IMR-90 (cell line): ENCODE data around the gene MESP2. TPM values are rescaled to one million over a fixed set of nuclear protein-coding genes. Genes with fewer than 3 reads are reported as not detected.
A peak's percentile ranks its signal among the peaks of the same experiment; 100 is the strongest.

Experiments used
- ATAC-seq: fragments of 200-7000 bp; cut with Tn5 transposase; 2 replicates; pipeline ENCODE4 v1.9.1; 2020; ENCODE audit warnings: low read depth, mild to moderate bottlenecking, moderate library complexity
- BruUV-seq: library from RNA; stranded (reverse); fragments of 400-500 nt; replicated peaks from 2 replicates; lab custom pipeline; 2021; lab: Mats Ljungman, UMichigan
- CTCF ChIA-PET: fragments of 300-600 bp; formaldehyde crosslinking; extraction: SDS; loops from one replicate; lab custom pipeline; 2021; ENCODE audit warnings: antibody characterized with exemption; lab: Yijun Ruan, JAX
- POLR2A ChIA-PET: fragments of 300-600 bp; sonication (Branson Sonifier 250); formaldehyde crosslinking; loops from one replicate; lab custom pipeline; 2022; ENCODE audit warnings: antibody characterized with exemption; ENCODE audit not compliant: unreplicated experiment; lab: Charles Lee
- DNase-seq: peaks from one replicate; pipeline ENCODE4 v3.0.0; 2013
- H2AFZ ChIP-seq: replicated peaks from 2 replicates; pipeline ENCODE3; 2013; ENCODE audit warnings: low read length, mild to moderate bottlenecking; ENCODE audit not compliant: poor library complexity
- H2AK5ac ChIP-seq: 2 replicates; pipeline ENCODE4 v1.6.1; 2013; ENCODE audit warnings: low read depth, low read length, inconsistent platforms
- H2AK9ac ChIP-seq: replicated peaks from 2 replicates; pipeline ENCODE3; 2013; ENCODE audit warnings: mild to moderate bottlenecking, low read depth, low read length, moderate library complexity; ENCODE audit not compliant: poor library complexity
- H2BK120ac ChIP-seq: 2 replicates; pipeline ENCODE4 v1.6.1; 2013; ENCODE audit warnings: low read depth, low read length, inconsistent platforms
- H2BK15ac ChIP-seq: 3 replicates; pipeline ENCODE4 v1.6.1; 2013; ENCODE audit warnings: low read depth, low read length, inconsistent platforms
- H2BK20ac ChIP-seq: 2 replicates; pipeline ENCODE4 v1.6.1; 2013; ENCODE audit warnings: low read depth, mild to moderate bottlenecking, inconsistent platforms, low read length, moderate library complexity
- H2BK5ac ChIP-seq: 2 replicates; pipeline ENCODE4 v1.6.1; 2013; ENCODE audit warnings: mild to moderate bottlenecking, low read depth, low read length, inconsistent platforms; ENCODE audit not compliant: poor library complexity, severe bottlenecking
- H3K14ac ChIP-seq: replicated peaks from 2 replicates; pipeline ENCODE4 v1.6.1; 2013; ENCODE audit warnings: low read depth, low read length, inconsistent platforms
- H3K18ac ChIP-seq: 2 replicates; pipeline ENCODE4 v1.6.1; 2013; ENCODE audit warnings: low read depth, low read length, control low read depth
- H3K23ac ChIP-seq: 2 replicates; pipeline ENCODE4 v1.6.1; 2013; ENCODE audit warnings: low read depth, low read length, inconsistent platforms
- H3K27ac ChIP-seq: 2 replicates; pipeline ENCODE4 v1.5.1; 2013; ENCODE audit warnings: mild to moderate bottlenecking, control low read depth, low read length; ENCODE audit not compliant: insufficient read depth
- H3K27me3 ChIP-seq: 2 replicates; pipeline ENCODE4 v1.6.1; 2013; ENCODE audit warnings: low read length; ENCODE audit not compliant: control insufficient read depth, insufficient read depth
- H3K36me3 ChIP-seq: 2 replicates; pipeline ENCODE4 v1.6.1; 2013; ENCODE audit warnings: low read length, mixed read lengths; ENCODE audit not compliant: control insufficient read depth, insufficient read depth
- H3K4ac ChIP-seq: 2 replicates; pipeline ENCODE4 v1.6.1; 2013; ENCODE audit warnings: low read depth, low read length, inconsistent platforms
- H3K4me1 ChIP-seq: 2 replicates; pipeline ENCODE4 v1.6.1; 2013; ENCODE audit warnings: low read length, mixed read lengths; ENCODE audit not compliant: control insufficient read depth, insufficient read depth
- H3K4me2 ChIP-seq: 2 replicates; pipeline ENCODE4 v1.6.1; 2013; ENCODE audit warnings: low read depth, mild to moderate bottlenecking, control low read depth, low read length, moderate library complexity
- H3K4me3 ChIP-seq: 2 replicates; pipeline ENCODE4 v1.5.1; 2013; ENCODE audit warnings: low read depth, mild to moderate bottlenecking, control low read depth, low read length, moderate library complexity; ENCODE audit not compliant: insufficient read depth
- H3K56ac ChIP-seq: 2 replicates; pipeline ENCODE4 v1.6.1; 2013; ENCODE audit warnings: low read length, inconsistent platforms; ENCODE audit not compliant: insufficient read depth; ENCODE audit errors: extremely low read depth
- H3K79me1 ChIP-seq, 2 experiments: 2 replicates each; pipeline ENCODE4 v1.6.1; 2013; ENCODE audit warnings: low read length in 2 of 2, inconsistent platforms in 1 of 2, low read depth in 1 of 2
- H3K9ac ChIP-seq: 2 replicates; pipeline ENCODE4 v1.6.1; 2013; ENCODE audit warnings: low read depth, low read length, control low read depth
- H3K9me1 ChIP-seq: 2 replicates; pipeline ENCODE4 v1.6.1; 2013; ENCODE audit warnings: low read length, inconsistent platforms; ENCODE audit not compliant: insufficient read depth
- H3K9me3 ChIP-seq: 2 replicates; pipeline ENCODE4 v1.6.1; 2013; ENCODE audit warnings: low read length; ENCODE audit not compliant: control insufficient read depth, insufficient read depth
- H4K20me1 ChIP-seq: 2 replicates; pipeline ENCODE4 v1.6.1; 2013; ENCODE audit warnings: low read length, inconsistent platforms; ENCODE audit not compliant: insufficient read depth
- H4K5ac ChIP-seq: 2 replicates; pipeline ENCODE4 v1.6.1; 2013; ENCODE audit warnings: mild to moderate bottlenecking, low read depth, low read length, control low read depth
- H4K8ac ChIP-seq, 2 experiments: 2 replicates each; pipeline ENCODE4 v1.6.1; 2013; ENCODE audit warnings: low read depth in 2 of 2, low read length in 2 of 2, control low read depth in 1 of 2, inconsistent platforms in 1 of 2
- H4K91ac ChIP-seq: 2 replicates; pipeline ENCODE4 v1.6.1; 2013; ENCODE audit warnings: low read depth, low read length, inconsistent platforms; ENCODE audit not compliant: insufficient read depth
- CHD1 ChIP-seq: IDR thresholded peaks from 2 replicates; pipeline ENCODE4 v1.6.1; 2012; ENCODE audit warnings: low read depth, low read length, improper control_type of control experiment
- CTCF ChIP-seq: conservative IDR thresholded peaks from 2 replicates; pipeline ENCODE4 v1.5.1; 2012; ENCODE audit warnings: mild to moderate bottlenecking, low read depth, low read length, improper control_type of control experiment
- WGBS, 2 experiments: methylation state at CpG; one replicate each; pipeline versions ENCODE4 v1.1.5 to v1.1.7; 2013; ENCODE audit warnings: missing lambda C conversion rate in 2 of 2; ENCODE audit not compliant: insufficient read length in 1 of 2; ENCODE audit errors: extremely low coverage in 2 of 2; 5-methylcytosine and 5-hydroxymethylcytosine counted together
- dilution Hi-C: fragments of 300-500 bp; cut with HindIII; formaldehyde crosslinking; loops from one replicate; pipeline ENCODE4 v1.14.3; 2018; ENCODE audit warnings: low sequenced_read_pairs; ENCODE audit not compliant: unreplicated experiment
- in situ Hi-C: fragments of 300-500 bp; cut with MboI; formaldehyde crosslinking; loops from 3 replicates; pipeline ENCODE4 v1.14.3; 2019; ENCODE audit warnings: low sequenced_read_pairs, inconsistent platforms, mixed read lengths
- intact Hi-C: fragments of 100-400 bp; cut with micrococcal nuclease; formaldehyde crosslinking; loops from 2 replicates; pipeline ENCODE4 v1.10.0; 2022
- polyA plus RNA-seq, 3 experiments: library from polyadenylated mRNA; depleted of rRNA; stranded (reverse); fragments of >200 nt; gene quantifications; 2 replicates each; pipeline ENCODE4 v1.2.3, GENCODE V29; 2012; ENCODE audit warnings: low replicate concordance in 1 of 3
- total RNA-seq: library from RNA; depleted of rRNA; stranded (reverse); fragments of >200 nt; gene quantifications from 2 replicates; pipeline ENCODE4 v1.2.3, GENCODE V29; 2012

MESP2 gene
- total and polyA plus RNA-seq, 2 of the 4 experiments (the other 2 are of a cell fraction): 0.18 to 0.32 TPM

DNA sequence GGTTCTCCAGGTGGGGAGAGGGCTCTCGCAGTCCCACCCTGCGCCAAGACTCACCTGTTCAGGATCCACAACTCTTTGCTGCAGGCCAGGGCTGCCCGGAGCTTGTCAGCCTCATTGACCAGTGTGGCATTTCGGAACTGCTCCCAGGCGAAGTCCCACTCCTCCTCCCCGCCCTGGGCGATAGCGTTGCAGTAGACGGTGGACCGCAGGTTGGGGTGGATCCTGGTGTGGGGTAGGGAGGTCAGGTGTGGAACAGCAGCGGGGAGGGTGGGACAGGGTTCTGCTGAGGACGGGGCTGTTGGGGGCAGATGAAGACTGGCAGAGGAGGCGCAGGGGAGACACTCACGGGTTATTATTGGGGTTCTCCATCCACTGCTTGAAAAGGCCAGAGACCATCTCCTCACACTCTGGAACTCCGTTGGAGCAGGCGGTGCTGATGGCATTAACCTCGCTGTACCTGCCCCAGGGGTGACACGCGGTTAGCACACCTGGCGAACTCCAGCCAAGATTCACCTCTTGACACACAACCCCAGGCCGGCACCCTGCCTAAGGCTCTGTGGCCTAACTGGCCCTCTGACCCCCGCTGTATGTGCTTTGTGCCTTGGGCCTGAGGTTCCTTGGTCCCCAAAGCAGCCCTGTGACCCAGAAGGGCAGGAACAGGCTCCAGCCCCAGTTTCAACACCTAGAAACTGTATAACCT is 16.1 kb downstream of the MESP2 start:
- H2AK9ac ChIP-seq: peak overlapping the region; percentile 73
- no peak overlapping the region for H3K4ac ChIP-seq
- H3K4me1 ChIP-seq: peaks cover 5% of the 10 kb centered on the region
- H3K56ac ChIP-seq: no peak overlapping the region
- no peaks in the 10 kb centered on the region for H4K20me1 ChIP-seq
- POLR2A ChIA-PET: no interaction called here
- H3K4me3 ChIP-seq: no peak overlapping the region
- no peak overlapping the region for H2BK20ac ChIP-seq
- DNase-seq: no peak
- H3K18ac ChIP-seq: no peak overlapping the region
- no peaks in the 10 kb centered on the region for H3K79me1 ChIP-seq
- no peak overlapping the region for H2AK5ac ChIP-seq
- H3K36me3 ChIP-seq: peaks cover 37% of the 10 kb centered on the region
- WGBS, 2 experiments: 100% methylated on average over 8 of the region's 22 CpGs; no CpG with 5 or more reads in 1 of the 2 experiments
- H3K27me3 ChIP-seq: no peaks in the 10 kb centered on the region
- ATAC-seq: no peak
- no peak overlapping the region for H2BK120ac ChIP-seq
- dilution Hi-C loops: no loop called here
- no peak overlapping the region for H3K23ac ChIP-seq
- in situ Hi-C loops: no loop called here
- no peak overlapping the region for H2BK15ac ChIP-seq
- intact Hi-C loops: no loop called here
- H2BK5ac ChIP-seq: no peak overlapping the region
- no peak overlapping the region for H3K9ac ChIP-seq
- BruUV-seq: no TSS peak
- no peak overlapping the region for H3K4me2 ChIP-seq
- H4K5ac ChIP-seq: no peak overlapping the region
- CTCF ChIA-PET: no interaction called here
- H4K8ac ChIP-seq: no peak overlapping the region
- no peak for TF ChIP-seq CHD1
- TF ChIP-seq CTCF: no peak
- peaks cover 8% of the 10 kb centered on the region; the same call in 1 of the 2 replicates for H3K9me3 ChIP-seq
- H3K9me1 ChIP-seq: 0 out of 2 replicates have a peak, but pooled peaks cover 5% of the 10 kb centered on the region
- no peak overlapping the region for H4K91ac ChIP-seq
- H3K27ac ChIP-seq: no peak overlapping the region
- no peak overlapping the region for H2AFZ ChIP-seq
- no peak overlapping the region for H3K14ac ChIP-seq
